HFFc6 (cell line): Measurements from ENCODE around the gene SORCS2. TPM values are rescaled to one million over a fixed set of nuclear protein-coding genes. Genes with fewer than 3 reads are reported as not detected.

Experiments
- DNase-seq: peaks from one replicate; pipeline ENCODE4 v3.0.0-alpha.2; 2018
- H3K27ac Mint-ChIP-seq: 2 replicates; pipeline ENCODE4 v1.8.0; 2020; ENCODE audit warnings: mild to moderate bottlenecking, mixed read lengths
- H3K27me3 Mint-ChIP-seq: 2 replicates; pipeline ENCODE4 v1.8.0; 2021; ENCODE audit warnings: mild to moderate bottlenecking, moderate library complexity, mixed read lengths; ENCODE audit not compliant: insufficient read depth
- H3K36me3 Mint-ChIP-seq: 2 replicates; pipeline ENCODE4 v1.8.0; 2021; ENCODE audit warnings: low read depth, mixed read lengths
- H3K4me1 Mint-ChIP-seq: 2 replicates; pipeline ENCODE4 v1.8.0; 2020; ENCODE audit warnings: low read depth, mixed read lengths
- H3K4me3 Mint-ChIP-seq: 2 replicates; pipeline ENCODE4 v1.8.0; 2020; ENCODE audit warnings: mild to moderate bottlenecking, moderate library complexity, mixed read lengths
- H3K9me3 Mint-ChIP-seq: 2 replicates; pipeline ENCODE4 v1.8.0; 2020; ENCODE audit warnings: mild to moderate bottlenecking, mixed read lengths
- total RNA-seq, 6 experiments: library from RNA; stranded (reverse); fragmentation: NEBNext Ultra II Directional; extraction: Animal tissue kit (Norgen Biotek cat#: 25700); gene quantifications; 2 replicates in 1 of 6; 3 replicates in 5 of 6; pipeline ENCODE4 v1.2.3, GENCODE V29; 2021
- TF ChIP-seq, protein P1 (sequence below): fragments of 200-600 bp; sonication (generic); IDR thresholded peaks from 2 replicates; pipeline ENCODE4 v1.5.0; 2021; ENCODE audit warnings: antibody characterized with exemption, mild to moderate bottlenecking

The SORCS2 gene
- total RNA-seq, 6 experiments from 2014 or later, result 0.05 to 0.15 (median 0.12) TPM; not detected in 3

DNA sequence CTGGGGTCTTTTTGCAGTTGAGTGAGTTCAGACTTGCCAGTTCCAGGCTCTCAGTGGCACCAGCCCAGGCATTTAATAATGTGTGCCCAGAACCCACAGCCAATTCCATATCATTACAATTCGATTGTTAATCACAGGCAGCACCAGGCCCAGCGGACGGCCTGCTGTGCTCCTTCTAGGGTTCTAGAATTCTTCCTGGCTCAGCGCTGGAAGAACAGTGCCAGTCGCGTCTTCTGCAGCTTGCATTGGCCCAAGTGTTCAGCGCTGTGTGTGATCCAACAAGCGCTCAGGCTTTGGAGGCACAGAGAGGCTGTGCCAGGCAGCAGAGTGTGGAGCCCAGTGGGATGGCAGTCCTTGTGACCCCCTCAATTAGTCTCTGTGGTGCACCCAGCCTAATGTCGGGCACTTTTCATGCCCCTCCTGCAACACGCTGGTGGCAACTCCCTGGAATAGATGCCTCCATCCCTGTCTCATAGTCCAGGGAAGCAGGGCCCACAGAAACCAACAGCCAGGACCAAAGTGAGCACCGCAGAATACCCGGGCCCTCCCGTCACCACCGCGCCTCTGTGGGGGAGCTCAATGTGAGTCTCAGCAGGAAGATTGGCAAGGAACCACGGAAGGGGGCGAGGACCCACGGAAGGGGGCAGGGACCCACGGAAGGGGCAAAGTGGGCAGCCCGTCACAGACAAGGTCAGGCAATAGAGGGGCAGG is 554.2 kb downstream of the SORCS2 start:
- H3K36me3 Mint-ChIP-seq, result no peaks in the 10 kb centered on the region
- DNase-seq, result no peak
- peaks cover 2% of the 10 kb centered on the region; the same call in 1 of the 2 replicates for H3K27me3 Mint-ChIP-seq
- TF ChIP-seq, protein P1, sequence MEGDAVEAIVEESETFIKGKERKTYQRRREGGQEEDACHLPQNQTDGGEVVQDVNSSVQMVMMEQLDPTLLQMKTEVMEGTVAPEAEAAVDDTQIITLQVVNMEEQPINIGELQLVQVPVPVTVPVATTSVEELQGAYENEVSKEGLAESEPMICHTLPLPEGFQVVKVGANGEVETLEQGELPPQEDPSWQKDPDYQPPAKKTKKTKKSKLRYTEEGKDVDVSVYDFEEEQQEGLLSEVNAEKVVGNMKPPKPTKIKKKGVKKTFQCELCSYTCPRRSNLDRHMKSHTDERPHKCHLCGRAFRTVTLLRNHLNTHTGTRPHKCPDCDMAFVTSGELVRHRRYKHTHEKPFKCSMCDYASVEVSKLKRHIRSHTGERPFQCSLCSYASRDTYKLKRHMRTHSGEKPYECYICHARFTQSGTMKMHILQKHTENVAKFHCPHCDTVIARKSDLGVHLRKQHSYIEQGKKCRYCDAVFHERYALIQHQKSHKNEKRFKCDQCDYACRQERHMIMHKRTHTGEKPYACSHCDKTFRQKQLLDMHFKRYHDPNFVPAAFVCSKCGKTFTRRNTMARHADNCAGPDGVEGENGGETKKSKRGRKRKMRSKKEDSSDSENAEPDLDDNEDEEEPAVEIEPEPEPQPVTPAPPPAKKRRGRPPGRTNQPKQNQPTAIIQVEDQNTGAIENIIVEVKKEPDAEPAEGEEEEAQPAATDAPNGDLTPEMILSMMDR, result no peak
- H3K9me3 Mint-ChIP-seq, result no peaks in the 10 kb centered on the region
- no peak overlapping the region for H3K4me3 Mint-ChIP-seq
- peaks cover 25% of the 10 kb centered on the region for H3K4me1 Mint-ChIP-seq
- H3K27ac Mint-ChIP-seq, result no peak overlapping the region

DNA sequence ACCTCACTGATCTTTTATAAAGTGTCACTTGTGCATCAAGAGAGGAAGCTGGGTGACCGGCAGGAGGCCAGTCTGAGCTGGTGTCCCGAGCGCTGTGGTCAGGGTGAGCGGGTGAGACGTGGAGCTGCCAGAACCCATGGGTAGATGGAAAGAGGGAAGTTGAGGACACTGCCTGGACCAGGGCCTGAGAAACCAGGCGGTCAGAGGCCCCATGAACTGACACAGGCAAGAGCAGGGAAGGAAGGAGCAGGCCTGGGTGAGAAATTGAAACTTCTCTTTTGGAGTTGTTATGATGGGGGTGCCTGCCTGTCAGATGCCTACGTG is 554.7 kb downstream of the SORCS2 start:
- Mint-ChIP-seq H3K27me3 (peaks cover 2% of the 10 kb centered on the region; the same call in 1 of the 2 replicates), H3K4me1 (peaks cover 25% of the 10 kb centered on the region), H3K27ac (no peak overlapping the region; the same call in 1 of the 2 replicates)

DNA sequence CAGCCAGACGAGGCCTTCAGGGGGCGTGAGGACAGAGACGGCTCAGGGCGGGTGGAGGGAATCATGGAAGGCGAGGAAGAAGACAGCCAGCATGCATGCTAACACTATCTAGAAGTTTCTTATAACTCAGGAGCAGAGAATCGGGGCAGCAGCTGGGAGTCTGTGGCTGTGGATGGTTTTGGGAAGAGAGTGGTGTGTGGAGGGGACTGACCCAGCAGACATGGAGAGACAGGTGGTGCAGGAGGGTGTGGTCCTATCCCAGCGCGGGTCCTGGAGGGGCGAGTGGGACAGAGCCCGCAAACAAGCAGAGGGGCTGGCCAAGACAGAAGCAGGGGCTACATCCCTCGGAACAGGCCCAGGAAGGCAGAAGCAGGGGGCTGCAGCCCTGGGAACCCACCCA is 555.2 kb downstream of the SORCS2 start:
- H3K27ac Mint-ChIP-seq, result no peak overlapping the region
- peaks cover 25% of the 10 kb centered on the region for H3K4me1 Mint-ChIP-seq
- DNase-seq, result no peak

More for the DNA sequence above, 554.7 kb downstream of the SORCS2 start:
- Mint-ChIP-seq H3K9me3 (no peaks in the 10 kb centered on the region), H3K36me3 (no peaks in the 10 kb centered on the region), H3K4me3 (no peak overlapping the region)
- no peak for DNase-seq
- TF ChIP-seq, protein P1, result no peak

DNA sequence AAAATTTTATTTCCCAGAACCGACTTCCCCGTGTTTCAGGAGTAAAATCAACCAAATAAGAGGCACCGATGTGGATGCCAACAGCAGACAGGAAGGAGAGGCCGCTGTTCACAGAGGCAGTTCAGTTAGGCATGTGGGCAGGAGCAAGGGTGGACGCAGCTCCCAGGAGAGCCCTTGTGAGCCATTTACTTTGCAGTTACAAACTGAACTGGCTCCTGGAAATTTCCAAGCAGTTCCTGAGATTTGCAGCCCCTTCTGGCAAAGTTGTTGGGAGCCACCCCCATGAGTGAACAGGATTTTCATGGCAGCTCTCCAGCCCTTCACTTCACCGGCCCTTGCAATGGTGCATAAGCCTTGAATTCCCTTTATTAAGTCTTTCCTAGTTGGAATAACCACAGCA is 558.2 kb downstream of the SORCS2 start:
- H3K4me3 Mint-ChIP-seq, result no peak overlapping the region
- peaks cover 33% of the 10 kb centered on the region for H3K27me3 Mint-ChIP-seq
- no peak for DNase-seq
- no peaks in the 10 kb centered on the region; the same call in 1 of the 2 replicates for H3K9me3 Mint-ChIP-seq
- H3K27ac Mint-ChIP-seq, result no peak overlapping the region
- TF ChIP-seq, protein P1, result no peak
- 0 out of 2 replicates have a peak, but pooled peaks cover 3% of the 10 kb centered on the region for H3K36me3 Mint-ChIP-seq
- H3K4me1 Mint-ChIP-seq, result peaks cover 25% of the 10 kb centered on the region

More for the DNA sequence above, 555.2 kb downstream of the SORCS2 start:
- H3K4me3 Mint-ChIP-seq, result no peak overlapping the region
- no peaks in the 10 kb centered on the region for H3K36me3 Mint-ChIP-seq
- peaks cover 6% of the 10 kb centered on the region for H3K27me3 Mint-ChIP-seq
- TF ChIP-seq, protein P1, result no peak
- no peaks in the 10 kb centered on the region for H3K9me3 Mint-ChIP-seq

DNA sequence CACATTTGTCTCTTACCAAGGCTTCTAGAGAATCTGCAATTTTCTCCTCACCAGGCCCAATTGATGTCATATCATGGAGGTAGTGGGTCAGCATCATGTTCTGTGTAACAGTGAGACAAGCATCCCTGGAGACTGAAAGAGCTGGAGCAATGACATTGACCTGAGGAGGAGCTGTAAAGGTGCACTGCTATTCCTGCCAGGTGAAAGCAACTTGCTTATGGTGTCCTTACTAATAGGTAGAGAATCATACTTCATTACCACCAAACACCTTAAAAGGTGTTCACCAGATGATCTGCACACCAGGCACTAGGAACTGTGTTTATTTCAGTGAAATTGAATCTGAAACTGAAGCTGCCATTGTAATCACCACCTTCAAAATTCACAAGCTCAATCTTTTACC is 558.6 kb downstream of the SORCS2 start:
- Mint-ChIP-seq H3K27me3 (peaks cover 37% of the 10 kb centered on the region), H3K4me1 (peaks cover 25% of the 10 kb centered on the region), H3K9me3 (no peaks in the 10 kb centered on the region; the same call in 1 of the 2 replicates), H3K36me3 (0 out of 2 replicates have a peak, but pooled peaks cover 3% of the 10 kb centered on the region), H3K4me3 (no peak overlapping the region), H3K27ac (no peak overlapping the region)
- no peak for DNase-seq
- TF ChIP-seq, protein P1, result no peak
